ENCODE data around the gene DEAF1. TPM values are rescaled to one million over a fixed set of nuclear protein-coding genes. Genes with fewer than 3 reads are reported as not detected.

The DEAF1 gene
- total and polyA plus RNA-seq, 9 of the 15 experiments (the other 6 are each of a cell fraction or from before 2014, with no cell fraction given): 2.0 to 69.1 (median 26.8) TPM

GRCh38 chr11:690738-691633 is 4.0 kb downstream of the DEAF1 start (continued):
- TF ChIP-seq, protein P1, sequence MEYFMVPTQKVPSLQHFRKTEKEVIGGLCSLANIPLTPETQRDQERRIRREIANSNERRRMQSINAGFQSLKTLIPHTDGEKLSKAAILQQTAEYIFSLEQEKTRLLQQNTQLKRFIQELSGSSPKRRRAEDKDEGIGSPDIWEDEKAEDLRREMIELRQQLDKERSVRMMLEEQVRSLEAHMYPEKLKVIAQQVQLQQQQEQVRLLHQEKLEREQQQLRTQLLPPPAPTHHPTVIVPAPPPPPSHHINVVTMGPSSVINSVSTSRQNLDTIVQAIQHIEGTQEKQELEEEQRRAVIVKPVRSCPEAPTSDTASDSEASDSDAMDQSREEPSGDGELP (CRISPR knock-in tag; IDR thresholded peaks at IDR 0.05; ENCODE audit: borderline replicate concordance): peak; percentile 97
- TF ChIP-seq HNRNPUL1 (IDR thresholded peaks at IDR 0.05; ENCODE audit: low read length) (no peak), E4F1 (CRISPR knock-in tag; IDR thresholded peaks at IDR 0.05; ENCODE audit: borderline replicate concordance) (no peak), LARP7 (IDR thresholded peaks at IDR 0.05) (no peak), CBFA2T2 (conservative IDR thresholded peaks at IDR 0.05) (peak; percentile 79), NFYB (IDR thresholded peaks at IDR 0.05; ENCODE audit: extremely low read depth, insufficient read length) (no peak), PML (IDR thresholded peaks at IDR 0.05; ENCODE audit: low read length) (no peak), GABPB1 (CRISPR knock-in tag; IDR thresholded peaks at IDR 0.05) (no peak), RBM14 (IDR thresholded peaks at IDR 0.05; ENCODE audit: borderline replicate concordance, insufficient read depth, low read depth, low read length) (no peak), TCF7 (IDR thresholded peaks at IDR 0.05; ENCODE audit: borderline replicate concordance) (no peak), ZNF280B (CRISPR knock-in tag; IDR thresholded peaks at IDR 0.05) (no peak), CBFB (CRISPR knock-in tag; IDR thresholded peaks at IDR 0.05) (no peak)
- TF ChIP-seq, protein P2, sequence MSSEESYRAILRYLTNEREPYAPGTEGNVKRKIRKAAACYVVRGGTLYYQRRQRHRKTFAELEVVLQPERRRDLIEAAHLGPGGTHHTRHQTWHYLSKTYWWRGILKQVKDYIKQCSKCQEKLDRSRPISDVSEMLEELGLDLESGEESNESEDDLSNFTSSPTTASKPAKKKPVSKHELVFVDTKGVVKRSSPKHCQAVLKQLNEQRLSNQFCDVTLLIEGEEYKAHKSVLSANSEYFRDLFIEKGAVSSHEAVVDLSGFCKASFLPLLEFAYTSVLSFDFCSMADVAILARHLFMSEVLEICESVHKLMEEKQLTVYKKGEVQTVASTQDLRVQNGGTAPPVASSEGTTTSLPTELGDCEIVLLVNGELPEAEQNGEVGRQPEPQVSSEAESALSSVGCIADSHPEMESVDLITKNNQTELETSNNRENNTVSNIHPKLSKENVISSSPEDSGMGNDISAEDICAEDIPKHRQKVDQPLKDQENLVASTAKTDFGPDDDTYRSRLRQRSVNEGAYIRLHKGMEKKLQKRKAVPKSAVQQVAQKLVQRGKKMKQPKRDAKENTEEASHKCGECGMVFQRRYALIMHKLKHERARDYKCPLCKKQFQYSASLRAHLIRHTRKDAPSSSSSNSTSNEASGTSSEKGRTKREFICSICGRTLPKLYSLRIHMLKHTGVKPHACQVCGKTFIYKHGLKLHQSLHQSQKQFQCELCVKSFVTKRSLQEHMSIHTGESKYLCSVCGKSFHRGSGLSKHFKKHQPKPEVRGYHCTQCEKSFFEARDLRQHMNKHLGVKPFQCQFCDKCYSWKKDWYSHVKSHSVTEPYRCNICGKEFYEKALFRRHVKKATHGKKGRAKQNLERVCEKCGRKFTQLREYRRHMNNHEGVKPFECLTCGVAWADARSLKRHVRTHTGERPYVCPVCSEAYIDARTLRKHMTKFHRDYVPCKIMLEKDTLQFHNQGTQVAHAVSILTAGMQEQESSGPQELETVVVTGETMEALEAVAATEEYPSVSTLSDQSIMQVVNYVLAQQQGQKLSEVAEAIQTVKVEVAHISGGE (CRISPR knock-in tag; IDR thresholded peaks at IDR 0.05): 0 out of 6 replicates have a peak, but pooled peaks of 1 of the 3 experiments have one; percentile 24
